ENCODE measurements around the gene GPR18. TPM values are rescaled to one million over a fixed set of nuclear protein-coding genes. Genes with fewer than 3 reads are reported as not detected.

GPR18 gene
- total and polyA plus RNA-seq, 9 of the 15 experiments (the other 6 are each of a cell fraction or from before 2014, with no cell fraction given): 0.75 TPM; not detected in 8

- H3K4me1 ChIP-seq (replicated peaks in 1 of 2; ENCODE audit: control insufficient read depth in 2 of 2, insufficient read depth in 2 of 2, low read length in 2 of 2): no peaks in the 10 kb centered on the region; a peak in 1 of 5 replicates
- H3K9ac ChIP-seq (ENCODE audit: insufficient read depth in 1 of 2, low read depth in 2 of 2, low read length in 2 of 2): no peak overlapping the region
- H3K36me3 ChIP-seq (ENCODE audit: control insufficient read depth, insufficient read depth, low read length): peaks cover 22% of the 10 kb centered on the region; the same call in 2 of the 3 replicates
- ChIA-PET CTCF (ENCODE audit: low intra/inter-chr PET ratio) (no interaction called here), POLR2A (interaction anchor here (1.4 kb wide), 1 partner anchor 11 kb away, joined by 3 read pairs; no protein-coding TSS in a partner anchor)
- FAIRE-seq (no peak), DNase-seq (ENCODE audit: extremely low read depth in 1 of 4, low spot score in 3 of 4) (no peak), ATAC-seq (no peak)
- H3K27me3 ChIP-seq (ENCODE audit: control insufficient read depth in 2 of 2, insufficient read depth in 2 of 2, low read length in 2 of 2): no peaks in the 10 kb centered on the region
- intact Hi-C loops (cut with micrococcal nuclease): no loop called here
- H3K27ac ChIP-seq (ENCODE audit: extremely low read depth, low read depth, low read length): no peak overlapping the region
- TF ChIP-seq ZNF140 (CRISPR knock-in tag; IDR thresholded peaks at IDR 0.05) (no peak), PTTG1 (tag; IDR thresholded peaks at IDR 0.05; ENCODE audit: low read depth) (no peak), SMARCE1 (IDR thresholded peaks at IDR 0.05) (no peak), CTCFL (IDR thresholded peaks at IDR 0.05; ENCODE audit: borderline replicate concordance, insufficient read depth, low read depth, low read length, poor library complexity, severe bottlenecking) (no peak), ZNF655 (CRISPR knock-in tag; IDR thresholded peaks at IDR 0.05) (no peak), BDP1 (IDR thresholded peaks at IDR 0.05; ENCODE audit: insufficient read depth, insufficient read length) (no peak), CSDE1 (IDR thresholded peaks at IDR 0.05) (no peak), RCOR1 (IDR thresholded peaks at IDR 0.05; ENCODE audit: borderline replicate concordance in 1 of 2, low read depth in 2 of 2, low read length in 2 of 2) (no peak), ELK1 (CRISPR knock-in tag; IDR thresholded peaks at IDR 0.05) (no peak)
- BruUV-seq (replicated peaks): no TSS peak
- H3K4me2 ChIP-seq (ENCODE audit: insufficient read depth, low read length): no peak overlapping the region
- no peak overlapping the region for H3K4me3 ChIP-seq
- no peaks in the 10 kb centered on the region for H3K9me3 ChIP-seq (replicated peaks; ENCODE audit: control insufficient read depth, insufficient read depth, low read depth, low read length)
- no peaks in the 10 kb centered on the region for H3K79me2 ChIP-seq (ENCODE audit: control insufficient read depth, insufficient read depth, low read length)
- 89% methylated on average over 3 of the region's 3 CpGs for WGBS (ENCODE audit: insufficient coverage, low coverage, missing lambda C conversion rate)
- no peaks in the 10 kb centered on the region for H3K9me1 ChIP-seq (ENCODE audit: control insufficient read depth, insufficient read depth, low read length)
- no peak overlapping the region for H2AFZ ChIP-seq (ENCODE audit: low read depth, low read length)
- no peaks in the 10 kb centered on the region for H4K20me1 ChIP-seq (replicated peaks; ENCODE audit: control insufficient read depth, insufficient read depth, low read length)
- in situ Hi-C loops (cut with MboI): no loop called here
Measured at GRCh38 chr13:99280166-99280565, 22.0 kb upstream of the GPR18 start.
